AG04449 (cell line): ENCODE results near the gene EMC1.

Source experiments
- CTCF ChIA-PET: fragments of 350-600 bp; formaldehyde crosslinking; extraction: SDS; loops from one replicate; lab custom pipeline; 2021; ENCODE audit warnings: antibody characterized with exemption; lab: Yijun Ruan, JAX
- POLR2A ChIA-PET: fragments of 400-600, 350-600 bp; formaldehyde crosslinking; extraction: SDS; loops from one replicate; lab custom pipeline; 2020; ENCODE audit warnings: antibody characterized with exemption, inconsistent platforms; lab: Yijun Ruan, JAX
- DNase-seq: peaks from one replicate; pipeline ENCODE4 v3.0.0-alpha.2; 2010; ENCODE audit warnings: low read depth, low spot score
- H3K4me3 ChIP-seq: 2 replicates; pipeline ENCODE4 v1.5.1; 2011; ENCODE audit warnings: low read depth, mild to moderate bottlenecking, control low read depth, low read length
- CTCF ChIP-seq: IDR thresholded peaks from one replicate; pipeline ENCODE4 v1.5.1; 2011; ENCODE audit warnings: mild to moderate bottlenecking, moderate library complexity, low read length, control low read depth, inconsistent platforms; ENCODE audit not compliant: insufficient read depth; ENCODE audit errors: missing control alignments

EMC1 gene

GRCh38 chr1:19169642-19170041 lies 81.7 kb downstream of the EMC1 start:
- DNase-seq: peak; percentile 24
- CTCF ChIA-PET: interaction anchor here (0.8 to 0.9 kb wide), 2 partner anchors 9 to 10 kb away, joined by 3 read pairs; no protein-coding TSS in a partner anchor
- H3K4me3 ChIP-seq: no peak overlapping the region
- no peak for TF ChIP-seq CTCF
- POLR2A ChIA-PET: no interaction called here

DNA sequence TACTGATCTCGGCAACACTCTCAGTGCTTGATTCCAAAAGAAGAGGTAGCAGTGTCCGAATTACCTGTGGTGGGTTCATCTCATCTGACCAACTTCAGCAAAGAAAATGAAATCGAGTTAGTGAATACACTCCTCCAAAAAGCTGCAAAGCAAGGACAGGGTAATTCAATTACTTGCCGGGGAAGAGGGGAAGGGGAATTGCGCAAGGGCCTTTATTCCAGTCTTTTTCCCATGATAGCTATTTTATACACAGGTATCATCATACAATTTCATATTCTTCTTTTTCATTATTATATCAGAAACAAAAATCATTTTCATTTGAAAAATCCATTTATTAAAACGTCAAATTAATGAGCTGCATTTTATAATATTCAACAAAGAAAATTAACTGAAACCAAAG lies 84.2 kb downstream of the EMC1 start:
- ChIA-PET POLR2A (interaction anchor here (0.6 kb wide), 1 partner anchor 26 kb away, joined by 3 read pairs; no protein-coding TSS in a partner anchor), CTCF (interaction anchor here (0.8 to 1.6 kb wide), 2 partner anchors 12 to 13 kb away, joined by 3 read pairs; no protein-coding TSS in a partner anchor)
- no peak for TF ChIP-seq CTCF
- no peak for DNase-seq
- H3K4me3 ChIP-seq: no peak overlapping the region

GRCh38 chr1:19166066-19166465 lies 85.3 kb downstream of the EMC1 start:
- no peak for DNase-seq
- TF ChIP-seq CTCF: no peak
- ChIA-PET POLR2A (no interaction called here), CTCF (interaction anchor here (1.0 to 1.6 kb wide), 3 partner anchors 11 to 485 kb away, joined by 3 read pairs; no protein-coding TSS in a partner anchor)
- no peak overlapping the region for H3K4me3 ChIP-seq
